Activated CD4-positive, alpha-beta memory T cell treated with anti-CD3 and anti-CD28 coated beads, Interleukin-2, amount 10 ng/mL, durations not matched to agents 7 days and 5 days (primary cell): Measurements from ENCODE around the gene IQCC. TPM values are rescaled to one million over a fixed set of nuclear protein-coding genes. Genes with fewer than 3 reads are reported as not detected.

Source experiments
- CTCF ChIA-PET: fragments of 350-600 bp; sonication (Branson Sonifier 250); formaldehyde crosslinking; loops from one replicate; lab custom pipeline; 2021; ENCODE audit warnings: antibody characterized with exemption, inconsistent platforms; lab: Charles Lee
- POLR2A ChIA-PET: fragments of 350-600 bp; sonication (Branson Sonifier 250); formaldehyde crosslinking; loops from one replicate; lab custom pipeline; 2021; ENCODE audit warnings: antibody characterized with exemption; lab: Charles Lee
- DNase-seq: peaks from one replicate; pipeline ENCODE4 v3.0.0-alpha.2; 2020
- H3K27ac Mint-ChIP-seq: one replicate; pipeline ENCODE4 v1.8.0; 2021; ENCODE audit warnings: mild to moderate bottlenecking, mixed read lengths
- H3K27me3 Mint-ChIP-seq: one replicate; pipeline ENCODE4 v1.8.0; 2021; ENCODE audit warnings: mixed read lengths
- H3K36me3 Mint-ChIP-seq: one replicate; pipeline ENCODE4 v1.8.0; 2021; ENCODE audit warnings: low read depth, mixed read lengths
- H3K4me1 Mint-ChIP-seq: one replicate; pipeline ENCODE4 v1.8.0; 2021; ENCODE audit warnings: mixed read lengths
- H3K4me3 Mint-ChIP-seq: one replicate; pipeline ENCODE4 v1.8.0; 2021; ENCODE audit warnings: mild to moderate bottlenecking, mixed read lengths
- H3K9me3 Mint-ChIP-seq: one replicate; pipeline ENCODE4 v1.8.0; 2021; ENCODE audit warnings: mixed read lengths
- total RNA-seq, 2 experiments: library from RNA; stranded (reverse); gene quantifications; one replicate each; pipeline ENCODE4 v1.2.3, GENCODE V29; 2021

IQCC gene
- total RNA-seq, 2 experiments from 2014 or later = 3.7 to 3.8 TPM

- Mint-ChIP-seq H3K27me3 (no peaks in the 10 kb centered on the region), H3K36me3 (peaks cover 27% of the 10 kb centered on the region), H3K4me1 (peaks cover 1% of the 10 kb centered on the region), H3K27ac (no peak overlapping the region), H3K4me3 (no peak overlapping the region), H3K9me3 (no peaks in the 10 kb centered on the region)
- ChIA-PET CTCF (interaction anchor here (0.8 kb wide), 1 partner anchor 18 kb away, joined by 3 read pairs; no protein-coding TSS in a partner anchor), POLR2A (interaction anchor here (0.6 to 2.4 kb wide), 3 partner anchors 7 to 89 kb away, joined by 3 to 6 read pairs (median 4); no protein-coding TSS in a partner anchor)
- no peak for DNase-seq
Observed at GRCh38 chr1:32232558-32233304, 27.3 kb downstream of the IQCC start.

- Mint-ChIP-seq H3K36me3 (peaks cover 11% of the 10 kb centered on the region), H3K9me3 (no peaks in the 10 kb centered on the region), H3K4me1 (no peaks in the 10 kb centered on the region), H3K27ac (no peak overlapping the region), H3K4me3 (no peak overlapping the region), H3K27me3 (no peaks in the 10 kb centered on the region)
- no peak for DNase-seq
- CTCF ChIA-PET = interaction anchor here (0.6 to 1.2 kb wide), 3 partner anchors 10 to 116 kb away, joined by 3 to 4 read pairs (median 3); no protein-coding TSS in a partner anchor
- POLR2A ChIA-PET = interaction anchor here (2.4 kb wide), 1 partner anchor 21 kb away, joined by 6 read pairs; no protein-coding TSS in a partner anchor
Observed at GRCh38 chr1:32234792-32235191, 29.3 kb downstream of the IQCC start.

- ChIA-PET CTCF (interaction anchor here (0.8 to 5.0 kb wide), 4 partner anchors 12 to 52 kb away, joined by 3 to 73 read pairs (median 6); partner anchors contain the start of genes HDAC1 and LCK), POLR2A (interaction anchor here (1.1 to 4.2 kb wide), 8 partner anchors 10 to 53 kb away, joined by 3 to 63 read pairs (median 13); partner anchors contain the start of genes CCDC28B, HDAC1, IQCC and LCK)
- Mint-ChIP-seq H3K4me3 (peak overlapping the region; percentile 4), H3K36me3 (no peaks in the 10 kb centered on the region), H3K27ac (no peak overlapping the region), H3K4me1 (peaks cover 19% of the 10 kb centered on the region), H3K9me3 (no peaks in the 10 kb centered on the region), H3K27me3 (no peaks in the 10 kb centered on the region)
- DNase-seq = no peak
Observed at GRCh38 chr1:32239337-32239736, 33.9 kb downstream of the IQCC start.

GRCh38 chr1:32239790-32240139 lies 34.3 kb downstream of the IQCC start:
- Mint-ChIP-seq H3K27me3 (no peaks in the 10 kb centered on the region), H3K4me3 (peak overlapping the region; percentile 78), H3K9me3 (no peaks in the 10 kb centered on the region), H3K4me1 (peaks cover 19% of the 10 kb centered on the region), H3K36me3 (no peaks in the 10 kb centered on the region), H3K27ac (no peak overlapping the region)
- POLR2A ChIA-PET = interaction anchor here (0.6 to 4.2 kb wide), 14 partner anchors 8 to 398 kb away, joined by 3 to 63 read pairs (median 9); partner anchors contain the start of genes CCDC28B, EIF3I, HDAC1 and LCK
- CTCF ChIA-PET = interaction anchor here (1.0 to 5.0 kb wide), 6 partner anchors 12 to 111 kb away, joined by 4 to 73 read pairs (median 6); partner anchors contain the start of genes CCDC28B, HDAC1 and LCK
- no peak for DNase-seq

GRCh38 chr1:32240140-32240951 lies 34.9 kb downstream of the IQCC start:
- peak overlapping the region; percentile 78 for H3K4me3 Mint-ChIP-seq
- CTCF ChIA-PET = interaction anchor here (0.7 to 5.0 kb wide), 12 partner anchors 11 to 111 kb away, joined by 3 to 73 read pairs (median 6); partner anchors contain the start of genes CCDC28B, HDAC1, LCK and MARCKSL1
- peaks cover 19% of the 10 kb centered on the region for H3K4me1 Mint-ChIP-seq
- no peak overlapping the region for H3K27ac Mint-ChIP-seq
- H3K9me3 Mint-ChIP-seq = no peaks in the 10 kb centered on the region
- POLR2A ChIA-PET = interaction anchor here (0.6 to 4.2 kb wide), 19 partner anchors 9 to 397 kb away, joined by 3 to 63 read pairs (median 4); partner anchors contain the start of genes CCDC28B, EIF3I, HDAC1 and LCK
- peak; percentile 54 for DNase-seq
- H3K36me3 Mint-ChIP-seq = no peaks in the 10 kb centered on the region
- H3K27me3 Mint-ChIP-seq = no peaks in the 10 kb centered on the region

- ChIA-PET CTCF (interaction anchor here (0.8 to 5.0 kb wide), 12 partner anchors 11 to 110 kb away, joined by 3 to 73 read pairs (median 6); partner anchors contain the start of genes CCDC28B, HDAC1, LCK and MARCKSL1), POLR2A (interaction anchor here (0.7 to 4.2 kb wide), 18 partner anchors 8 to 279 kb away, joined by 3 to 63 read pairs (median 4); partner anchors contain the start of genes CCDC28B, EIF3I, HDAC1 and LCK)
- H3K36me3 Mint-ChIP-seq = no peaks in the 10 kb centered on the region
- peak overlapping the region; percentile 78 for H3K4me3 Mint-ChIP-seq
- no peaks in the 10 kb centered on the region for H3K9me3 Mint-ChIP-seq
- H3K4me1 Mint-ChIP-seq = peaks cover 20% of the 10 kb centered on the region
- DNase-seq = peak; percentile 37
- H3K27ac Mint-ChIP-seq = peak overlapping the region; percentile 21
- H3K27me3 Mint-ChIP-seq = no peaks in the 10 kb centered on the region
Observed at GRCh38 chr1:32241001-32241763, 35.7 kb downstream of the IQCC start.

GRCh38 chr1:32242341-32242851 lies 36.9 kb downstream of the IQCC start:
- no peaks in the 10 kb centered on the region for H3K36me3 Mint-ChIP-seq
- no peak overlapping the region for H3K27ac Mint-ChIP-seq
- H3K4me3 Mint-ChIP-seq = no peak overlapping the region
- ChIA-PET POLR2A (interaction anchor here (0.9 to 4.2 kb wide), 5 partner anchors 13 to 80 kb away, joined by 3 to 47 read pairs (median 3); no protein-coding TSS in a partner anchor), CTCF (interaction anchor here (1.3 to 5.0 kb wide), 3 partner anchors 9 to 27 kb away, joined by 5 to 73 read pairs (median 10); partner anchors contain the start of gene LCK)
- H3K4me1 Mint-ChIP-seq = peaks cover 31% of the 10 kb centered on the region
- no peaks in the 10 kb centered on the region for H3K9me3 Mint-ChIP-seq
- H3K27me3 Mint-ChIP-seq = no peaks in the 10 kb centered on the region
- DNase-seq = no peak

- ChIA-PET CTCF (interaction anchor here (0.7 to 5.3 kb wide), 6 partner anchors 16 to 411 kb away, joined by 3 to 31 read pairs (median 5); partner anchors contain the start of gene CCDC28B), POLR2A (interaction anchor here (0.9 to 11.5 kb wide), 4 partner anchors 9 to 31 kb away, joined by 3 to 156 read pairs (median 6); no protein-coding TSS in a partner anchor)
- H3K27me3 Mint-ChIP-seq = no peaks in the 10 kb centered on the region
- peaks cover 53% of the 10 kb centered on the region for H3K4me1 Mint-ChIP-seq
- H3K27ac Mint-ChIP-seq = peak within 1 kb of the TSS; percentile 99
- peaks cover 12% of the 10 kb centered on the region for H3K36me3 Mint-ChIP-seq
- no peaks in the 10 kb centered on the region for H3K9me3 Mint-ChIP-seq
- no peak for DNase-seq
- H3K4me3 Mint-ChIP-seq = peak within 1 kb of the TSS; percentile 56
Observed at GRCh38 chr1:32246888-32247273, 41.4 kb downstream of the IQCC start, which contains the start of gene FAM167B. TSS of gene FAM167B (plus strand) at chr1:32247222. CDS start at chr1:32247422, 200 bp downstream.

GRCh38 chr1:32247452-32247851 lies 42.0 kb downstream of the IQCC start:
- ChIA-PET CTCF (interaction anchor here (1.1 to 8.4 kb wide), 12 partner anchors 8 to 496 kb away, joined by 3 to 73 read pairs (median 7); partner anchors contain the start of genes CCDC28B, EIF3I and TMEM234), POLR2A (interaction anchor here (1.1 to 11.5 kb wide), 10 partner anchors 7 to 147 kb away, joined by 4 to 156 read pairs (median 20); partner anchors contain the start of genes BSDC1 and MARCKSL1)
- peak overlapping the region; percentile 99 for H3K27ac Mint-ChIP-seq
- no peak for DNase-seq
- no peak overlapping the region for H3K4me3 Mint-ChIP-seq
- no peaks in the 10 kb centered on the region for H3K27me3 Mint-ChIP-seq
- H3K36me3 Mint-ChIP-seq = peaks cover 17% of the 10 kb centered on the region
- H3K4me1 Mint-ChIP-seq = peaks cover 50% of the 10 kb centered on the region
- no peaks in the 10 kb centered on the region for H3K9me3 Mint-ChIP-seq

- H3K36me3 Mint-ChIP-seq = peaks cover 25% of the 10 kb centered on the region
- ChIA-PET POLR2A (interaction anchor here (0.6 to 11.5 kb wide), 22 partner anchors 8 to 175 kb away, joined by 3 to 156 read pairs (median 6); partner anchors contain the start of genes BSDC1, HDAC1, IQCC and MARCKSL1), CTCF (interaction anchor here (0.6 to 8.4 kb wide), 35 partner anchors 8 to 497 kb away, joined by 3 to 73 read pairs (median 4); partner anchors contain the start of genes BSDC1, CCDC28B, EIF3I and HDAC1)
- peak overlapping the region; percentile 63 for H3K4me3 Mint-ChIP-seq
- peaks cover 48% of the 10 kb centered on the region for H3K4me1 Mint-ChIP-seq
- H3K9me3 Mint-ChIP-seq = no peaks in the 10 kb centered on the region
- H3K27me3 Mint-ChIP-seq = no peaks in the 10 kb centered on the region
- H3K27ac Mint-ChIP-seq = peak overlapping the region; percentile 99
- peak; percentile 83 for DNase-seq
Observed at GRCh38 chr1:32247983-32248889, 42.8 kb downstream of the IQCC start.
